Large intestine (tissue), 3 donors: ENCODE data around the gene ALCAM. TPM values are rescaled to one million over a fixed set of nuclear protein-coding genes. Genes with fewer than 3 reads are reported as not detected.

Experiments
- DNase-seq, 2 donors: peaks; one replicate each; pipeline versions ENCODE4 v3.0.0 to v3.0.0-alpha.2; 2013
- H3K27ac ChIP-seq: one replicate; pipeline ENCODE4 v1.5.1; 2013; ENCODE audit warnings: low read length
- H3K27me3 ChIP-seq: 2 replicates; pipeline ENCODE4 v1.6.1; 2013; ENCODE audit warnings: low read length; ENCODE audit not compliant: control insufficient read depth, insufficient read depth
- H3K36me3 ChIP-seq: 2 replicates; pipeline ENCODE4 v1.6.1; 2013; ENCODE audit warnings: low read length; ENCODE audit not compliant: control insufficient read depth, insufficient read depth
- H3K4me1 ChIP-seq: one replicate; pipeline ENCODE4 v1.6.1; 2013; ENCODE audit warnings: low read length; ENCODE audit not compliant: control insufficient read depth, insufficient read depth
- H3K4me3 ChIP-seq: one replicate; pipeline ENCODE4 v1.5.1; 2013; ENCODE audit warnings: low read length
- H3K9me3 ChIP-seq: one replicate; pipeline ENCODE4 v1.6.1; 2013; ENCODE audit warnings: mild to moderate bottlenecking, low read depth, low read length, moderate library complexity; ENCODE audit not compliant: control insufficient read depth
- WGBS: methylation state at CpG from one replicate; pipeline ENCODE4 v1.1.5; 2013; ENCODE audit warnings: low lambda C conversion rate; ENCODE audit not compliant: insufficient coverage; 5-methylcytosine and 5-hydroxymethylcytosine counted together
- polyA plus RNA-seq: library from polyadenylated mRNA; unstranded; fragments of 120-200 nt; gene quantifications from one replicate; pipeline ENCODE4 v1.2.1, GENCODE V29; 2013

Gene ALCAM
- polyA plus RNA-seq, 1 donor, result 41.5 TPM

- DNase-seq, result no peak
Observed at GRCh38 chr3:105339946-105340345, 26.8 kb upstream of the ALCAM start.

DNA sequence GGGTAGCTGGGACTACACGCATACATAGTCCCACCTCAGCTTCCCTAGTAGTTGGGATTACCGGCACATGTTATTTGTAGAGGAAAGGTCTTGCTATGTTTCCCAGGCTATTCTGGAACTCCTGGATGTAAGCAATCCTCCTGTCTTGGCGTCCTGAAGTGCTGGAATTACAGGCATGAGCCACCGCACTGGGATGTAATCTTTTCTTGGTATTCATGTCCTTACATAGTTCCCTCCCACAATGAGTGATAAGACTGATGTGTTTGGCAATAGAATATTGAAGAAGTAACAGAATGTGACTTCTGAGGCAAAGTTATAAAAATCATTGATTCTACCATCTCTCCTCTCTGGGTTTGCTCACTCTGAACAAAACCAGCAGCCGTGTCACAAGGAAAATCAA lies 22.7 kb upstream of the ALCAM start:
- no peaks in the 10 kb centered on the region for H3K36me3 ChIP-seq
- H3K27ac ChIP-seq, result no peak overlapping the region
- no peaks in the 10 kb centered on the region for H3K4me1 ChIP-seq
- DNase-seq, result no peak
- H3K27me3 ChIP-seq, result no peaks in the 10 kb centered on the region
- no peak overlapping the region for H3K4me3 ChIP-seq
- no CpG with 5 or more reads among the region's 5 CpGs for WGBS
- H3K9me3 ChIP-seq, result no peaks in the 10 kb centered on the region

More at GRCh38 chr3:105339946-105340345, 26.8 kb upstream of the ALCAM start:
- Histone ChIP-seq H3K9me3 (no peaks in the 10 kb centered on the region), H3K4me3 (no peak overlapping the region), H3K27me3 (no peaks in the 10 kb centered on the region), H3K27ac (no peak overlapping the region), H3K36me3 (no peaks in the 10 kb centered on the region), H3K4me1 (no peaks in the 10 kb centered on the region)
- WGBS, result no CpG with 5 or more reads among the region's 1 CpG

DNA sequence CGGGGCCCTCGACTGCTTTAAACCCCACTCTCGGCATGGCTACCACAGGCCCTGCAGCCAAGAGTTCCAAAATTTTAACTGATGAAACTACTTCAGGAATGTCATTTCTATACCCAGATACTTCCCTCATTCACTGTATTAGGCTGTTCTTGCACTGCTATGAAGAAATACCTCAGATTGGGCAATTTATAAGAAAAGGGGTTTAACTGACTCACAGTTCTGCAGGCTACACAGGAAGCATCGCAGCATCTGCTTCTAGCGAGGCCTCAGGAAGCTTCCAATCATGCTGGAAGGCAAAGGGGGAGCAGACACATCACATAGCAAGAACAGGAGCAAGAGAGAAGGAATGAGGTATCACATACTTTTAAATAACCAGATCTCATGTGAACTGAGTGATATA lies 21.6 kb upstream of the ALCAM start:
- no peak overlapping the region for H3K27ac ChIP-seq
- DNase-seq, result no peak
- no peaks in the 10 kb centered on the region for H3K4me1 ChIP-seq
- H3K36me3 ChIP-seq, result no peaks in the 10 kb centered on the region
- no peaks in the 10 kb centered on the region for H3K27me3 ChIP-seq
- no CpG with 5 or more reads among the region's 5 CpGs for whole genome bisulfite sequencing
- H3K9me3 ChIP-seq, result no peaks in the 10 kb centered on the region
- no peak overlapping the region for H3K4me3 ChIP-seq

- Histone ChIP-seq H3K36me3 (no peaks in the 10 kb centered on the region), H3K27me3 (peaks cover 3% of the 10 kb centered on the region)
- WGBS, result 100% methylated on average over 1 of the region's 3 CpGs
Observed at GRCh38 chr3:105347625-105348302, 18.9 kb upstream of the ALCAM start.

GRCh38 chr3:105348307-105348706 lies 18.4 kb upstream of the ALCAM start:
- no peak for DNase-seq
- H3K27ac ChIP-seq, result no peak overlapping the region
- peaks cover 8% of the 10 kb centered on the region for H3K27me3 ChIP-seq
- H3K4me3 ChIP-seq, result no peak overlapping the region
- no peaks in the 10 kb centered on the region for H3K9me3 ChIP-seq
- 100% methylated on average over 1 of the region's 1 CpG for WGBS
- no peaks in the 10 kb centered on the region for H3K36me3 ChIP-seq
- H3K4me1 ChIP-seq, result no peaks in the 10 kb centered on the region

More at GRCh38 chr3:105347625-105348302, 18.9 kb upstream of the ALCAM start:
- H3K4me1 ChIP-seq, result no peaks in the 10 kb centered on the region
- H3K9me3 ChIP-seq, result no peaks in the 10 kb centered on the region
- no peak overlapping the region for H3K27ac ChIP-seq
- DNase-seq, result no peak
- H3K4me3 ChIP-seq, result no peak overlapping the region

DNA sequence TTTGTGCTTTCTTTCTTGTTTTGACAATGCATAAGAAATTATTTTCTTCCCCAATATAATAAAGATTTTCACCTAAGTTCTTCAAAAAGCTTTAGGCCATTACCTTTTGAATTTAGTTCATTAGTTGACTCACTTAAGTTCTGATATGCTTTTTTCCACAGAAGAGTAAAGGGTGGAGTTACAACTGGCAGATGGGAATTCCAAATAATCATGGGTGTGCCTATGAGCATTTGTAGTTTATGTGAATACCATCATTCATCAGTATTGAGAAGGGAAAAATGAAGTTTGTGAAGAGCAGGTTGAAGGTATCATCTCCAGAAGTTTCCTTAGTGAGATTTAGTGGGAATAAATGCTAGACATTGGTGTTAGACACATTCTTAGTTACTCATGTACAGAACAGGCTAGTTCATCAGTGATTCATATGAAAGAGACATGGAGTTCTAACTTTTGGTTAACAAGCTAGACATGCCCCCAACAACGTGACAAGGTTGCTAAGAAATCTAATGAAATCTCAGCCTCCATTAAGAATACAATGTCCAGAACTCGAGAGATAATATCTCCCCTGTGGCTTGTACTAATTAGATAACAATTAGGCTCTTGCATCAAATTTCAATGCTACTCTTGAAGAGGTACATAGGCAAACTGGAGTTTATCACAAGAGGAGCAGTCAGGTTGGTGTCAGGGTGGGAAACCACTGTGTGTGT lies 16.9 kb upstream of the ALCAM start:
- H3K36me3 ChIP-seq, result no peaks in the 10 kb centered on the region
- DNase-seq, result no peak
- H3K27ac ChIP-seq, result no peak overlapping the region
- H3K27me3 ChIP-seq, result peaks cover 24% of the 10 kb centered on the region
- H3K4me3 ChIP-seq, result no peak overlapping the region
- 25% methylated on average over 1 of the region's 2 CpGs for WGBS
- no peaks in the 10 kb centered on the region for H3K9me3 ChIP-seq
- no peaks in the 10 kb centered on the region for H3K4me1 ChIP-seq

DNA sequence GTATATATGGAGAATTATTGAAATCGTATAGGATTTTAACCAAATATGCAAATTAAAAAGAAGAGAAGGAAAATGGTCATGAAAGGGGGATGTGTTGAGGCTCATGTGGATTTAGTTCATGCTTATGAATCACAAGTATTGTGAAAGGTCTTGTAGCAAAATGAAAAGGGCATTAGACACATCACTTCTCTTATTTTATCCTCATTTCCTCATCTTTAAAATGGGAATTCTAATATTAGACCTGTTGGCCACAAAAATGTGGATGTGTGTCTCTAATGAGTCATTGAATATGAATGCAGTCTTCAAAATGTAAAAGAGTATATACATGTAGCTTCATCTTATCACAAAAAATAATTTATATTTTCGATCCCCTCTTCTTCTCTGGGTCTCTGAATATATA lies 14.9 kb upstream of the ALCAM start:
- Histone ChIP-seq H3K4me1 (no peaks in the 10 kb centered on the region), H3K27me3 (peaks cover 31% of the 10 kb centered on the region), H3K36me3 (no peaks in the 10 kb centered on the region), H3K27ac (no peak overlapping the region), H3K9me3 (no peaks in the 10 kb centered on the region), H3K4me3 (no peak overlapping the region)
- no CpG with 5 or more reads among the region's 2 CpGs for WGBS
- DNase-seq, result no peak

- Histone ChIP-seq H3K4me3 (no peak overlapping the region), H3K27ac (no peak overlapping the region), H3K9me3 (no peaks in the 10 kb centered on the region), H3K27me3 (peaks cover 31% of the 10 kb centered on the region), H3K4me1 (no peaks in the 10 kb centered on the region), H3K36me3 (no peaks in the 10 kb centered on the region)
- 100% methylated on average over 1 of the region's 4 CpGs for WGBS
- no peak for DNase-seq
Observed at GRCh38 chr3:105352976-105353375, 13.7 kb upstream of the ALCAM start.

DNA sequence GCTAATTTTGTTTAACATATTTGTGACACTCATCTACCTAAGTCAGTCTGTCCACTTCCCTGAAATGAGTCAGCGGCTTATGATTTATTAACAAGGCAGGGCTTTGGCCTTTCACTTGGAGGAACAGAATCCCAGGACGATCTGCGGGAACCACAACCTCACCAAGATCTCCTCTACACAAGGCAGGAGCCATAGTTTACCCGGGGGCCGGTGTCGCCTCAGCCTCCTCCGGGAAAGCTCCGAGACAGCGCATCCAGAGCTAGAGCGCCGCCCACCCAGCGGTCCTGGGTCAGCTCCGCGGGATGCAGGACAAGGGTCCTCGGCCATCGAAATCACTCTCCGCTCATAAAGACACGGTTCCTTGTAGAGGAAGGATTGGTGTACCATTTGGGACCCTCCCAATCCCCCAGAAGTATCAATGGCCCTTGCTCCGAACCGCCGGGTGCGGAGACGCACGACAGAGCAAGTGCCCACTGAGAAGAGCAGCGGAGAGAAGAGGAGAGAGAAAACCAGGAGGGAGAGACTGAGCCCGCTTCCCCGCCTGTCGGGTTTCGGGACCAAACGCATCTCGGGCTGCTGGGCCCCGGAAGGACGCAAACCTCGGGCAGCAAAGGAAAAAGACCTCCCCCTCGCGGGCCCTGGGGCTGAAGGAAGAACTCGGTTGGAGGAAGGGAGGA lies 13.1 kb upstream of the ALCAM start:
- Histone ChIP-seq H3K4me3 (peak overlapping the region; percentile 5), H3K36me3 (no peaks in the 10 kb centered on the region), H3K27me3 (peaks cover 31% of the 10 kb centered on the region), H3K4me1 (no peaks in the 10 kb centered on the region), H3K9me3 (no peaks in the 10 kb centered on the region), H3K27ac (no peak overlapping the region)
- DNase-seq, result peak in 1 of 2 donors; percentile 9
- no CpG with 5 or more reads among the region's 37 CpGs for WGBS

- Histone ChIP-seq H3K4me1 (no peaks in the 10 kb centered on the region), H3K27ac (no peak overlapping the region), H3K36me3 (no peaks in the 10 kb centered on the region), H3K4me3 (no peak overlapping the region), H3K27me3 (peaks cover 31% of the 10 kb centered on the region), H3K9me3 (no peaks in the 10 kb centered on the region)
- no peak for DNase-seq
- WGBS, result no CpG with 5 or more reads among the region's 3 CpGs
Observed at GRCh38 chr3:105354429-105354828, 12.3 kb upstream of the ALCAM start.
